Heart left ventricle (tissue), 13 donors: ENCODE results near the gene NLK.

ENCODE experiments used
- POLR2A ChIP-seq, 2 donors: fragments of 450-650 bp; IDR thresholded peaks; one replicate each; pipeline ENCODE4 v1.6.1; 2017; ENCODE audit warnings: antibody characterized with exemption in 2 of 2, mild to moderate bottlenecking in 2 of 2, moderate library complexity in 2 of 2
- TF ChIP-seq, protein P1 (sequence below), 12 donors: fragments of 200-600 bp; sonication (generic) in 4 of 12; IDR thresholded peaks; one replicate each; pipeline versions ENCODE4 v1.5.0 to v1.8.0; 2018 to 2022; ENCODE audit warnings: antibody characterized with exemption in 12 of 12, mild to moderate bottlenecking in 5 of 12
- donor health status: ischemic (EF 13 %, LVEDD 7.1; RV severe dilation, severe dysfunction).
- donor health status: DM: no; HTN: yes; CAD: no.
- donor health status: DM: no; HTN: no; CAD: no.
- donor health status: ischemic (EF 25% LVEDD 6.9; RV normal size, moderate dysfunction).
- donor health status: ischemic (EF 25% LVEDD 5.7; RV mildly dilated, moderate dysfunction).
- donor health status: ischemic (EF 35%, LVEDD 5.7; RV mildly dilated, moderate dysfunction).
- donor health status: nonischemic (EF 11% LVEDD 7.7; RV severe dilation, severe dysfunction).
- donor health status: DM: yes; HTN: yes; CAD: no.
- donor health status: PGD.
- donor health status: ischemic (EF 29% LVEDD 5.4; RV normal size, mild dysfunction).
- donor health status: nonischemic (EF 23%, LVEDD 6.1; RV moderate dilation, normal function).

GRCh38 chr17:28020515-28020914 is 22.0 kb upstream of the NLK start:
- TF ChIP-seq, protein P1, sequence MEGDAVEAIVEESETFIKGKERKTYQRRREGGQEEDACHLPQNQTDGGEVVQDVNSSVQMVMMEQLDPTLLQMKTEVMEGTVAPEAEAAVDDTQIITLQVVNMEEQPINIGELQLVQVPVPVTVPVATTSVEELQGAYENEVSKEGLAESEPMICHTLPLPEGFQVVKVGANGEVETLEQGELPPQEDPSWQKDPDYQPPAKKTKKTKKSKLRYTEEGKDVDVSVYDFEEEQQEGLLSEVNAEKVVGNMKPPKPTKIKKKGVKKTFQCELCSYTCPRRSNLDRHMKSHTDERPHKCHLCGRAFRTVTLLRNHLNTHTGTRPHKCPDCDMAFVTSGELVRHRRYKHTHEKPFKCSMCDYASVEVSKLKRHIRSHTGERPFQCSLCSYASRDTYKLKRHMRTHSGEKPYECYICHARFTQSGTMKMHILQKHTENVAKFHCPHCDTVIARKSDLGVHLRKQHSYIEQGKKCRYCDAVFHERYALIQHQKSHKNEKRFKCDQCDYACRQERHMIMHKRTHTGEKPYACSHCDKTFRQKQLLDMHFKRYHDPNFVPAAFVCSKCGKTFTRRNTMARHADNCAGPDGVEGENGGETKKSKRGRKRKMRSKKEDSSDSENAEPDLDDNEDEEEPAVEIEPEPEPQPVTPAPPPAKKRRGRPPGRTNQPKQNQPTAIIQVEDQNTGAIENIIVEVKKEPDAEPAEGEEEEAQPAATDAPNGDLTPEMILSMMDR (IDR thresholded peaks at IDR 0.05) = no peak
- TF ChIP-seq POLR2A (IDR thresholded peaks at IDR 0.05) = no peak
